H1 (cell line): ENCODE measurements around the gene DBNL. TPM values are rescaled to one million over a fixed set of nuclear protein-coding genes. Genes with fewer than 3 reads are reported as not detected.

Source experiments
- CHD7 ChIP-seq: fragments of 300-600 bp; sonication (generic); IDR thresholded peaks from 2 replicates; pipeline ENCODE4 v1.7.1; 2012; ENCODE audit warnings: low read length, moderate library complexity, mild to moderate bottlenecking, inconsistent platforms; ENCODE audit not compliant: insufficient replicate concordance
- GTF2F1 ChIP-seq: IDR thresholded peaks from 2 replicates; pipeline ENCODE4 v1.6.1; 2012; ENCODE audit warnings: low read depth, low read length, improper control_type of control experiment, borderline replicate concordance
- SIN3A ChIP-seq, 2 experiments: IDR thresholded peaks in 1 of 2; conservative IDR thresholded peaks in 1 of 2; 2 replicates each; pipeline ENCODE4 v1.6.1; 2011 to 2012; ENCODE audit warnings: low read length in 2 of 2, improper control_type of control experiment in 1 of 2, low read depth in 1 of 2, mild to moderate bottlenecking in 1 of 2
- SUZ12 ChIP-seq: fragments of 200-600 bp; sonication (generic); IDR thresholded peaks from 2 replicates; pipeline ENCODE4 v1.6.1; 2012; ENCODE audit warnings: mild to moderate bottlenecking, inconsistent platforms, low read length, moderate library complexity, mixed read lengths
- polyA plus RNA-seq, 7 experiments: library from polyadenylated mRNA; depleted of rRNA in 3 of 7; stranded (reverse) in 5 of 7; unstranded in 2 of 7; fragments of >200 nt in 5 of 7; fragments of 200-250 nt in 2 of 7; gene quantifications; 1 replicate in 5 of 7; 2 replicates in 1 of 7; 4 replicates in 1 of 7; pipeline versions ENCODE4 v1.2.1 to v1.2.3, GENCODE V29; 2011 to 2013; ENCODE audit warnings: missing spikeins in 2 of 7, mixed read lengths in 2 of 7
- total RNA-seq: library from RNA; stranded (reverse); fragmentation: NEBNext Ultra II Directional; extraction: Animal tissue kit (Norgen Biotek cat#: 25700); gene quantifications from 2 replicates; pipeline ENCODE4 v1.2.1, GENCODE V29; 2021

The DBNL gene
- total and polyA plus RNA-seq, 2 of the 8 experiments (the other 6 are each of a cell fraction or from before 2014, with no cell fraction given) = 30.9 to 56.6 TPM

GRCh38 chr7:44067064-44067951, 22.8 kb downstream of the DBNL start (continued):
- no peak for TF ChIP-seq CHD7
- TF ChIP-seq SIN3A (conservative IDR thresholded peaks at IDR 0.05 in 1 of 2, IDR thresholded peaks at IDR 0.05 in 1 of 2; ENCODE audit: low read depth in 1 of 2, low read length in 2 of 2) = no peak
- TF ChIP-seq SUZ12 = no peak
- TF ChIP-seq GTF2F1 = no peak
